Spleen (tissue), 7 donors: ENCODE results near the gene CELF1.

ENCODE experiments used
- CTCF ChIP-seq, 11 experiments: fragments of 200-600 bp in 7 of 11; fragments of 450-650 bp in 4 of 11; sonication (generic) in 4 of 11; IDR thresholded peaks in 8 of 11; conservative IDR thresholded peaks in 3 of 11; 1 replicate in 7 of 11; 2 replicates in 4 of 11; pipeline versions ENCODE4 v1.4.0 to v1.8.0; 2016 to 2021; ENCODE audit warnings: antibody characterized with exemption in 11 of 11, inconsistent platforms in 4 of 11, mild to moderate bottlenecking in 1 of 11
- POLR2A ChIP-seq, 3 donors: fragments of 450-650 bp; IDR thresholded peaks; one replicate each; pipeline ENCODE4 v1.5.1; 2017; ENCODE audit warnings: antibody characterized with exemption in 3 of 3, mild to moderate bottlenecking in 1 of 3
- donor health status: DM: no; HTN: no; CAD: no; lungs with moderate emphysema.
- donor health status: DM: no; HTN: no; CAD: no.
- donor health status: DM: no; HTN: no; CAD: no.

- TF ChIP-seq CTCF (IDR thresholded peaks at IDR 0.05 in 8 of 11, conservative IDR thresholded peaks at IDR 0.05 in 3 of 11) (no peak), POLR2A (IDR thresholded peaks at IDR 0.05) (no peak)
These were observed 7.5 kb upstream of the CELF1 start for GRCh38 chr11:47560426-47560825.
